Epithelial cell of proximal tubule (primary cell): ENCODE measurements around the gene DCAKD. TPM values are rescaled to one million over a fixed set of nuclear protein-coding genes. Genes with fewer than 3 reads are reported as not detected.

ENCODE experiments used
- DNase-seq: peaks from one replicate; pipeline ENCODE4 v3.0.0-alpha.2; 2011; ENCODE audit warnings: low read depth
- H3K4me3 ChIP-seq: 2 replicates; pipeline ENCODE4 v1.5.1; 2011; ENCODE audit warnings: low read depth, mild to moderate bottlenecking, low read length
- total RNA-seq: library from RNA; depleted of rRNA; stranded (reverse); fragments of >200 nt; gene quantifications from 2 replicates; pipeline ENCODE4 v1.2.3, GENCODE V29; 2015
- TF ChIP-seq, protein P1 (sequence below): conservative IDR thresholded peaks from 2 replicates; pipeline ENCODE4 v1.5.1; 2012; ENCODE audit warnings: low read depth, mild to moderate bottlenecking, low read length

Gene DCAKD
- total RNA-seq, 1 donor from 2014 or later: 44.4 TPM

DNA sequence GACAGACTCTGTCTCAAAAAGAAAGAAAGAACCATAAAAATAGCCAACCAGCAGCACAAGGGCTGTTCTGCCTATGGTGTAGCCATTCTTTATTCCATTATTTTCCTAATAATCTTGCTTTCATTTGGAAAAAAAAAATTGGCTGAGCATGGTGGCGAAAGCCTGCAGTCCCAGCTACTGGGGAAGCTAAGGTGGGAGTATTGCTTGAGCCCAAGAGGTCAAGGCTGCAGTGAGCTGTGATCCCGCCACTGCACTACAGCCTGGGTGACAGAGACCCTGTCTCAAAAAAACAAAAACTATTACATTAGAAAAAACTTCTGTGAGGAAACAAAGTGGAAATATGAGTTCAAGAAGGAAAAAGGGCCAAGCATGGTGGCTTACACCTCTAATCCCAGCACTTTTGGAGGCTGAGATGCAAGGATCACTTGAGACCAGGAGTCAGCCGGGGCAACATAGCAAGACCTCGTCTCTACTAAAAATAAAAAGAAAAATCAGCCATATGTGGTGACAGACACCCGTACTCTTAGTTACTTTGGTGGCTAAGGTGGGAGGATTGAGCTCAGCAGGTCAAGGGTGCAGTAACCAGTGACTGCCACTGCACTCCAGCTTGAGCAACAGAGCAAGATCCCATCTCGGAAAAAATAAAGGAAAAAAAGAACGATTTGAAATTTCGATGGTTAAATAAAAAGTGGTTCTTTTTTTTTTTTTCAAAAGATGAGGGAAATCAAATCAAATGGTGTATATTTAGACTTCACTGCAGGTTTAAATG lies 2.5 kb downstream of the DCAKD start:
- TF ChIP-seq, protein P1, sequence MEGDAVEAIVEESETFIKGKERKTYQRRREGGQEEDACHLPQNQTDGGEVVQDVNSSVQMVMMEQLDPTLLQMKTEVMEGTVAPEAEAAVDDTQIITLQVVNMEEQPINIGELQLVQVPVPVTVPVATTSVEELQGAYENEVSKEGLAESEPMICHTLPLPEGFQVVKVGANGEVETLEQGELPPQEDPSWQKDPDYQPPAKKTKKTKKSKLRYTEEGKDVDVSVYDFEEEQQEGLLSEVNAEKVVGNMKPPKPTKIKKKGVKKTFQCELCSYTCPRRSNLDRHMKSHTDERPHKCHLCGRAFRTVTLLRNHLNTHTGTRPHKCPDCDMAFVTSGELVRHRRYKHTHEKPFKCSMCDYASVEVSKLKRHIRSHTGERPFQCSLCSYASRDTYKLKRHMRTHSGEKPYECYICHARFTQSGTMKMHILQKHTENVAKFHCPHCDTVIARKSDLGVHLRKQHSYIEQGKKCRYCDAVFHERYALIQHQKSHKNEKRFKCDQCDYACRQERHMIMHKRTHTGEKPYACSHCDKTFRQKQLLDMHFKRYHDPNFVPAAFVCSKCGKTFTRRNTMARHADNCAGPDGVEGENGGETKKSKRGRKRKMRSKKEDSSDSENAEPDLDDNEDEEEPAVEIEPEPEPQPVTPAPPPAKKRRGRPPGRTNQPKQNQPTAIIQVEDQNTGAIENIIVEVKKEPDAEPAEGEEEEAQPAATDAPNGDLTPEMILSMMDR: peak; percentile 39
- DNase-seq: no peak
- no peak overlapping the region for H3K4me3 ChIP-seq

DNA sequence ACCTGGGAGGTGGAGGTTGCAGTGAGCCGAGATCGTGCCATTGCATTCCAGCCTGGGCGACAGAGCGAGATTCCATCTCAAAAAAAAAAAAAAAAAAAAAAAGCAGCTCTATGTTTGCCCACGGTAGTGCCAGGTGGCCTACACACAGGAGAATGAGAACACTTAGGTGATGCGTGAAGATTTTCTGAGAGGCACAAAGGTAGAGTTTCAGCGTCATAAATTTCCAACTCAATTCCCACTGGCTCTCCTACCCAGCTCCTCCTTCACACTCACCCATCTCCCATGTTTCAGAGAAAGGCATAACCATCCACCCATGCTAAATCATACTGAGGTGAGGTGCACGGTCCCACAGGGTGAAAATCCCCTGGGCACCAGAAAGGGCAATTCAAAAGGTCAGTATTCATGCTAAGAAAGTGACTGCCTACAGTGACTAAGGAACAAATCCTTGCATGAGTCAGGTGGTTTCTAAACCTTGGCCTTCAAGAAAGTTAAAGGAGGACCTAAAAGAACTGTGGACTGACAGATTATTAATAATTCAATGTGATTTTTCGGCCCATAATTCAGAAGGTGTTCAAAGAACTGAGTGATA lies 4.8 kb downstream of the DCAKD start:
- DNase-seq: peak; percentile 79
- H3K4me3 ChIP-seq: no peak overlapping the region
- TF ChIP-seq, protein P1: no peak

DNA sequence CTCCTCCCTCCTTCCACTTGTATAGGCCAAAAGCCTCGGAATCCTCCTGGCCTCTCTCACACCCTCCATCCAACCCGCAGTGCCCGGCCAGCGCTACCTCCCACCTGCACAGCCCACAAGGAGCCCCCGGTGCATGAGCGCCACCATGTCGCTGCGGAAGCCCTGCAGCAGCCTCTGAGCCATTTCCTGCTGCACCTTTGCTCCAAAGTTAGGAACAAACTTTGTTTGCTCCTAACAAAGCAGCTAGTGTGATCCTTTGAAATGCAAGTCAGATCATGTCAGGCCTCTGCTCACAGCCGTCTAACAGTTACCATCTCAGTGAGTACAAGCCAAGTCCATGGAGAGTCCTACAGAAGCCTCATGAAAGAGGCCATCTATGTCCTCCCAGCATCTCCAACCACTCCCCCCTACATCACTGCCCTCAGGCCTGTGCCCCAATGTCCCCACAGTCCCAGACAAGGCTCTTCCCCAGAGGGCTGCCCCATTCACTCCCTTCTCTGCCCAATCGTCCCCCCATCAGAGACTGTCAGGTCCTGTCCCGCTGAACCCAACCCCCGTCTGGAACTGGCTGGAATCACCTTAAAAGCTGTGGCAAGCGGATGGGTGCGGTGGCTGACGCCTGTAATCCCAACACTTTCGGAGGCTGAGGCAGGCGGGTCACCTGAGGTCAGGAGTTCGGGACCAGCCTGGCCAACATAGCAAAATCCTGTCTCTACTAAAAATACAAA lies 7.5 kb downstream of the DCAKD start:
- no peak for DNase-seq
- H3K4me3 ChIP-seq: no peak overlapping the region
- TF ChIP-seq, protein P1: no peak

DNA sequence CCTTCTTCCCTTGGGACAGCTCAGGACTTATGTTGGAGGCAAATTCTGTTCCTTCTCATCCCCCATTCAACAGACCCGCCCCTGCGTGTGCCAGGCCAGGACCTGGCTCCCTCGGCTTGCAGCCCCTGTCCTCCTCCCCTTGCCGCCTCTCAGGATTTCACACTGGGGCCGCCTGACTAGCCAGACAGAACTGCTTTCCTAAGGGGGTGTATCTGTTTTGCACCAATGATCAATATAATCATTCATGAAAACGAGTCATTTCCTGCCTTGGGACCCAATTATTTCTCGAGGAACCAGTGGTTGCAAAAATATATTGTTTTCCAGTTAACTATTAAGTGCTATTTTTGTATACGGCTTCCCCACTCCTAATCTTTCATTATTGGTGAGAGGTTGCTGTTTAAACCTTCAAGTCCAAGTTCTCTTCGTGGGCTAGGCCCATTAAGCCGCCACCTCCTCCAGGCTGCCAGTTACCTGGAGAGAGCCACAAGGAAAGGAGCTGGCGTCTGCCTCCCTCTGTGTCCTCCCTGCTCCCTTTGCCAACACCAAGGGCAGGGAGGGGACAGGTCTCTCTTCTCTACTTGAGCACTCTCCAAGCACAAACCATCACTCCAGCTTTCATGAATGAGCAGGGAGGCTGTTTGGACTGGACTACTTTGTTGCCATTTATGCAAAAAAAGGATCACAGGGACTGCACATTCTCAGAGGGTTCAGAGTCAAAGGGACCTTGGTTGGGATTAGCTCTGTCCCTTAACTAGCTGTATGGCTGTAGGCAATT lies 8.9 kb downstream of the DCAKD start:
- DNase-seq: no peak
- TF ChIP-seq, protein P1: no peak
- no peak overlapping the region for H3K4me3 ChIP-seq

DNA sequence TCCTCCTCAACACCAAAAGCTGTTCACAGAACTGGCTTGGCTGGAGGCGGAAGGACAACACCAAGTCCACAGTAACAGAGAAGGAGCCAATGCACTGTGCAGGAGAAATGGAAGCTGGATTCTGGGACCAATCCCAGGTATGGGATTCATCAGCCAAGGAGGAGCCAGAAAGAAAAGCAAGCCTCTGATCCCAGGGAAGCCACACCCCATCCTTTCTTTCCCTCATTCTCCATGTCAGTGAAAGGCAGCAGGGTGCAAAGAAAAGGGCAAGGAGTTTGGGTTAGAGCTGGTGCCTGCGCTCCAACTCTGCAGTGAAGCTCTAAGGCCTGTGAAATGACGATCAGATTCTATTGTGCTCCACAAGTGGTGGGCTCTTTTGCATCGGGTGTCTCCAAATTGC lies 11.0 kb downstream of the DCAKD start:
- H3K4me3 ChIP-seq: no peak overlapping the region
- TF ChIP-seq, protein P1: no peak

DNA sequence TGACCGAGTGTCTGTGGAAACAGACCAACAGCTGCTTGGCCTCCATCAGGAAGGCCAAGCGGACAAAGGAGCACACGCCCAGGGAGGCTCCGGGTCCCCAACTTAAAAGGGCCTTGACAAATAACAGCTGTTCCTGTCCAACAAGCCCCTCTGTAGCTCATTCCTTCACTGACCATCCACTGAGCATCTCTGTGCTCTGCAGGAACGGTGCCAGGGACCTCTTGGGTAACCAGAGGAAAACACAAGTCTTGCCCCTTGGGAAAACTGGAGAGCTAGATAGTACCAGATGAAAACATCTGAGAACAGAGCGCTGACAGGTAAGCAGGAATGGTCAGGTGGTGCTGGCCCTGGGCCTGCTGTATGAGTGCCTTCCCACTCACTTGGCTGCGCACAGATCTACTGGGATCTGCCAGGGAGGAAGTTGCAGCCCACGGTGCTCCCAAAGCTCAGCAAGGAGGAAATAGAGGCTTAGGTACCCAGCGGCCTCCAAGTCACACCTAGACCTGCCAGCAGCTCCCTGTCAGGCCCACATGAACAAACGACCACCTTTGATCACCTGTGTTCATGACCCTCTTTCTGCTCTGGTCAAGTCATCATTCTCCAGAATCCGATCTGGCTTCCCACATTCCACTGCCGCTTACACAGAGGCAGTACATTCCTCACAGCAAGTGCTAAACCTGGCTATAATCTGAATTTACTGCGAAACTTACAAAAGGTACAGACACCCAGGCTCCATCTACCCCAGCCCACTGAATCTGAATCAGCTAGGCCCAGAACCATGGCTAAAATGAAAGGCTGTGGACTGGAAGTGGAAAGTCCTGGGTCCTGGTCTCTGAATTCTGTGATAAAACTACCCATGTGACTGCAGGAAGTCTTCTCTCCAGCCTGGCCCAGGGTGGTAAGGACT lies 12.5 kb downstream of the DCAKD start:
- TF ChIP-seq, protein P1: no peak
- DNase-seq: no peak
- no peak overlapping the region for H3K4me3 ChIP-seq

More for the DNA sequence above, 11.0 kb downstream of the DCAKD start:
- DNase-seq: no peak
